NCI-H1105 (cell line): Measurements from ENCODE around the gene PCYT1B.
"Not testable (repeated sequence)": the region's sequence is repeated elsewhere in the genome, so short reads cannot be mapped to it uniquely, and the experiment has no call there.

Experiments used
- DNase-seq: peaks from one replicate; lab custom pipeline; 2025; lab: John Stamatoyannopoulos, UW

The PCYT1B gene

DNA sequence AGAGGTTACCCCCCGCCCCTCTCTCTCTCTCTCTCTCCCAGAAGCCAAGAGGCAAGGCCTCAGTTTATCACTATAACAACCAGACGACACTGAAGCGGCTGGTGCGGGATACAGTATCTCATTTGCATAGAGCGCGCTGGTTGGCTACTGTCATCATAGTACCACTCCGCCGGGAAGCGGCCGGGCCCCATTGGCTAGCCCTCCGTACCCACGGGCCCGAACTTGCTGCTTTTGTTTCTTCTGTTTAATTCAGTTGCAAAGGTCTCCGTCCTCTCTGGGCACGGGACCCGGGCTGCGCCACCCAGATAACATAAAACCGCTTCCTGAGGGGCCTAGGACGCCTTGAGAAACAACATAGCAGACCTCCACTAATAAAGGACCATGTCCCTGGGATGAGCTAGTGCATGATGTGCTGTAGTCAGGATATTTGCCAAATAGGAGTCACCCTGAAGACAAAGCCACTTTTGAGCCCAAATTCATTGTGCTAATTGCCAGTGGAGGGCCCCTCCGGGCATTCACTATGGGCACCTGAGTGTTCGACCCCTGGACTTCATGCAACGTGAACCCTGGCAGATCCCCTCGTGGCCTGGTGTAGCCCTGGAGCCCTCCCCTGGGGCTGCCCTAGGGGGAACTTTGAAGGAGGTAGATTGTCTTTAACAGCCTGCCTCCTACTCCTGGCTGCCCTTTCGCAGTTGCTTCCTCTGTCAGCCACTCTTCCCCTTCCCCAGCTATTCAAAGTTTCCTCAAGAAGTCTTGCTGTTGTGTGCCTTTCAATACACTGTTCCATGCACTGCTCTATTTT lies at the start of gene PCYT1B:
PCYT1B (minus strand) TSS at position 91 of the 802 bp plus-strand sequence. CDS start 242 bp downstream, outside the sequence.
- peak; percentile 85 for DNase-seq

DNA sequence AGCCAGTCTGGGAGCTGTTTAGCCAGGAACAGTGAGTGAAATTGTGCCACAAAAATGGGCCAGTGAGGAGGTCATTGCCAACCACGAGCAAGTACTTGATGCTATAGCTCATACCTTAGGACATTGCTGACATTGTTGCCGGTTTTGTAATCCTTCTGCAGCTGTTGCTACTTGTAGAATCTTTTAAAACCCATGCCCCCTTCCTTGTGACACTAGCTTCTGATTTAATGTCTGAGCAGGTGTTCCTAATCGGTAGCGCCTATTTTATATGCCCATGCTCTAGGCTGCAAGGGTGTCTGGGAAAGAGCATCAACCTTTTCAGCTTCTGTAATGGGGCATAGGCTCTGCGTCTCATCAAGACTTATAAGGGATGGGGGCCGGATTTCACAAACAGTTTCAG lies 49.1 kb upstream of the PCYT1B start:
- DNase-seq = no peak

DNA sequence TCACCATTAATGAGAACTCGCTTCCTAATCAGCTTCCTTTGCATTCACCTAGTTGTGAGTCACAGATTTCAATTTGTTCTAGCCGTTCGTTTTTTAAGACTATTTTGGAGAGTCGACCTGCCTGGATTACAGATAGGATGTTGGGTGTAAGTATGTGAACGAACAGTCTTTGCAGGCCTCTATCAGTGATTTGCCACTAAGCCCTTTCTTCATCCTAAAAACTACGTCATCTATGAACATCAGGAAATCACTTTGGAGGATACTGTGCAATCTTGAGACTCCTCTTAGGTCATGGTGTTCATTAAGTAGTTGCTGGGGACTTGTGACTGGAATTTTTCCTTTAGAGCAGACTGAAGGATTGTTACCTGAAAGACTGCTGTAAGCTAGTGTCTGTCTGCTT lies 47.7 kb upstream of the PCYT1B start:
- DNase-seq = no peak

DNA sequence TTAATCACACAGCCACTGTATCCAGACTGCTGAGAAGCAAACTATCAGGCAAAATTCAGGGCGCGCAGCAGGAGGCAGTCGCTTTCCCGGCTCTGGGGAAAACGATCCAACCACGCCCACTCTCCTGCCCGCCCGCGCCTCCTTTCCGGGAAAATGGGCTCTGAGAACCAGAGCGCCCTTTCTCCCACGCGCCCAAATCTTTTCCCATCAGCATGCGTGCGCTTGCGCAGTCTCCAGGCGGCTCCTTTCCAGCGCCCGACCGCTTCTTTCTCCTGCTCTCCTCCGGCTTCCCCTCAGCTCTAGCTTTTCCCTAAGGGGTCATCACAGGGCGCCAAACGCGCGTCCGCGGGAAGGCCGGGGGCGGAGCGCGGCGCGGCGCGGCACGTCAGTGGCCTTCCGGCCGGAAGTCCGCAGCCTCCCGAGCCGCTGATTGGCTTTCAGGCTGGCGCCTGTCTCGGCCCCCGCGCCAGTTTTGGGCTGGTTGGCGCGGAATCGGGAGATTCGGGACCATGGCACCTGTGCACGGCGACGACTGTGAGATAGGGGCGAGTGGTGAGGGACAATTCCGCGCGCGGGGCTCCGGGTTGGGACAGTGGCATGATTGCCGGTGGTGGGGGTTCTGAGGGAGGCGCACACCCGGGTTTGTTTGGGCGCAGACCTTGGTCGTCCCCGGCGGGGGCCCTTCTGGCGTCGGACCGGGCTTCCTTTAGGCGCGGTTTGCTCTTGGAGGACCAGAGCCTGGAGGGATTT lies 46.5 kb upstream of the PCYT1B start, which contains the start of gene POLA1:
POLA1 (plus strand) TSS at position 466 of the 750 bp plus-strand sequence; CDS start at position 510, 44 bp downstream.
- DNase-seq = peak; percentile 93

DNA sequence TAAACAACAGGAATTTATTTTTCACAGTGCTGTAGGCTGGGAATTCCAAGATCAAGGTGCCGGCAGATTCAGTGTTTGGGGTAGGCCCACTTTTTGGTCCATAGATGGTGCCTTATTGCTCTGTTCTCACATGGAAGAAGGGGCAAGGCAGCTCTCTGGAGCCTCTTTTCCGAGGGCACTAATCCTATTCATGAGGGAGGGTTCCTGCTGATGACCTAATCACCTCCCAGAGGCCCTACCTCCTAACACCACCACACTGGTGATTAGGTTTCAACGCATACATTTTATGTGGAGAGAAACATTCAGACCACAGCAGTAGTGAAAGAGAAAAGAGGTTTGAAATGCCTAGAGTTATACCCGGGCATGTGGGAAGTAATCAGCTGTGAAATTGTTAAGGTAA lies 45.2 kb upstream of the PCYT1B start:
- DNase-seq = no peak

DNA sequence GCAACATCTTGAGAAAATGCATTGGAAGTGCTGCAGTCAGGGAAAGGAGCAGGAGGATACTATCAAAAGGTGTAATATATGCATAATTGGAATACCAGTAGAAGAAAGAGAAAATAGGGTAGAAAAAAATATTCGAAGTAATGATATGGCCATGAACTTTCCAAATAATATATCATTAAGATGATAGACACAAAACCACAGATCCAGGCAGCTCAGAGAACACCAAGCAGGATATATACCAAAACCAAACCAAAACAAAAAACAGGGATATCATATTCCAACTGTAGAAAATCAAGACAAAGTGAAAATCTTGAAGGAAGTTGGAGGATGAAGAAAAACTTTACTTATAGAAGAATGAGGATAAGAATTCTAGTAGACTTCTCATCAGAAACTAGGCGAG lies 36.9 kb upstream of the PCYT1B start:
- no peak for DNase-seq

DNA sequence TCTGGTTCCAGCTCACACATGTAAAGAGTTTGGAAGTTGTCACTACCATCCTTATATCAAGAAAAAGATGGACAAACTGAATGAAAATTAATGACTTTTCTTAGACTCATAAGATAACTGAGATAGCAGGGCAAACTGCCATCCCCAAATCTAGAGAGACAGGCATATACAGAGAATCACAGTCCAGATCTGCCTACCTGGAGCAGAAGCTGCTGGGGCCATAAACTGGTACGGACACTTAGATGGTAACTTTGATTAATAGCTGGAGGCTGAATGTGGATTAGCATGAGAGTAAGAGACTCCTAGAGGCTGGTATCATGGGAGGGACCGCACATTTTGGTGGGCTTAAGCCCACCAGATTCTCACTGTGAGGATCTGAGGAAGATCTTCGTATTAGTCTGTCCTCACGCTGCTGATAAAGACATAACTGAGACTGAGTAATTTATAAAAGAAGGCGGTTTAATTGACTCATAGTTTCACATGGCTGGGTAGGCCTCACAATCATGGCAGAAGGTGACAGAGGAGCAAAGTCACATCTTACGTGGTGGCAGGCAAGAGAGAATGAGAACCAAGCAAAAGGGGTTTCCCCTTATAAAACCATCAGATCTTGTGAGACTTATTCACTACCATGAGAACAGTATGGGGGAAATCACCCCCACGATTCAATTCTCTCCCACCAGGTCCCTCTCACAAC lies 35.7 kb upstream of the PCYT1B start:
- no peak for DNase-seq

DNA sequence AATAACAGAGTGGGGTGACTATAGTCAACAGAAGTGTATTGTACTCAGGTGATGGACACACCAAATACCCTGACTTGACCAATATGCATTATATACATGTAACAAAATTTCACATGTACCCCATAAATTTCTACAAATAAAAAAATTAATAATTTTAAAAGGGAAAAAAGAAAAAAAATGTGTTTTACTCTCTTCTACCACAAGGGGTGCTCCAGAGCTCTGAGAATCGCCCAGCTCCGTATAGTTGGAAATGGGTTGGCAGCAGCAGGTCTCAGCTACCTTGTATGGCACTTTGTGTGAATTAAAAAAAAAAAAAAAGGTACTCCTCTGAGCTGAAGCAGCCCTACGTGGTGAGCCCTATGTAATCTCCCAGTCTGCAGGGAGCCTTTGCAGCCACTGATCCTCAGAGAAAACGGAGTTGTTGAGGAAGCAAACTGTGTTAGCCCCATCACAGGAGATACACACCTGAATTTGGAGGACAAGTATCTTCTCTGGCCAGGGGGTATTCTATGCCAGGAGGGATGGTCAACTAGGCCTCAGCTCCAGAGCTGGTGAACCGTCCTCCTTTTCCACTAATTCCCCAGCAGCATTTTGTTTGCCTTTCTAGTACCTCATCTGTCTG lies 29.4 kb upstream of the PCYT1B start:
- DNase-seq = no peak

DNA sequence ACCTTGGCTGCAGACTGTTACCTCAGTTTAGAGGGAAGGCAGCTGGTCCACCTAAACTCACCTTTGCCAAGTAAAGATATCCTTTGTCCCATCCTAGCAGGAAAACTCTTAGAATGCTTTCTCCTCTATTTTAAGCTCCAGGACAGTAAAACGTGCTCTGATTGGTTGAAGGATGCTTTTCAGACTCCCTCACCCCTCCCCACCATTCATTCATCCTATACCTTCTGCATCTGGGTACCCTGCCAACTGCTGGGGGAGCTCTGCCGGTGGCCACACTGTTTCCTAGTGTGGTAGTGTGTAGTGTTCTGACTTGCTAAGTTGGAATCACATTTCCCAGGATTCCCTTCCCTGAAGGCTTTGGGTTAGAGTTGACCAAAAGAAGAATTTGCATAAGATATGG lies 26.3 kb upstream of the PCYT1B start:
- DNase-seq = no peak

DNA sequence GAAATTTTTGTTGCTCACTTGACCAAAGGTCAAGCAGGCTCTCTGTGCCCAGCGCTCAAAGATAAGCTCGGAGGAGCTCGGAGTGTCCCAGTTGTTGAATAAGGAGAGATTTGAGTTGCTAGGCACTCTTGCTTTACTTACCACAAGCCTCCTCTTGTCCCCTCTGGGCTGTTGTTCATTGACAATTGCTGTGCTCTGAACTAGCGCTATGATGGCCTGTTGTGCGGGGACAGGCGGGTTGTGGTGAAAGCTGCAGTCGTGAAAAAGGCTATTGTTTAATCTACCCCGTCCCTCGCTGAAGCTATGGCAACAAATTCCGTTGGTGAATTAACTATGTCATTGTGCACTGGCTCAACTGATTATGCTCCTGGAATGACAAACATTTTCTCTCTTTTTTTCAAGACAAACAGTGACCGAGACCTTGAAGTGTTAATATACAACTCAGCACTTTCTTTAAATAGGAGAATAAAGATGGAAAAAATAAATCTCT lies 25.6 kb upstream of the PCYT1B start:
- DNase-seq = no peak

DNA sequence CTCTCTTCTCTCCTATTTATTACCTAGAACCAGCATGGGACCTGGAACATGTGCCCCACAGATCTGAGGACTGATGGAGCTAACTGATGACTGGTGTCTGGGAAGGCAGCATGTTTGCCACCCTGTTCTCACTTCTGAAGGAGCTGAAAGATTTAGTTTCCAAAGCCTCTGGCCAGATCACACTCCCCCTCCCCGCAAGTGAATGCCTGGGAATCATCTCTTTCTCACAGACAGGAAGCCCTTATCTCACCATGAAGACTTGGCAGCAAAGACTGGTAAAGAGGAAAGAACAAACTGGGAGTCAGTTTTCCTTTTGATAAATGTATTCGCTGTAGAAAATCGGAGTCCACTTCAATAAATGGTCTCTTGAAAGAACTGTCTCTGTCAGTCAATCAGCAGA lies 21.0 kb upstream of the PCYT1B start:
- no peak for DNase-seq

DNA sequence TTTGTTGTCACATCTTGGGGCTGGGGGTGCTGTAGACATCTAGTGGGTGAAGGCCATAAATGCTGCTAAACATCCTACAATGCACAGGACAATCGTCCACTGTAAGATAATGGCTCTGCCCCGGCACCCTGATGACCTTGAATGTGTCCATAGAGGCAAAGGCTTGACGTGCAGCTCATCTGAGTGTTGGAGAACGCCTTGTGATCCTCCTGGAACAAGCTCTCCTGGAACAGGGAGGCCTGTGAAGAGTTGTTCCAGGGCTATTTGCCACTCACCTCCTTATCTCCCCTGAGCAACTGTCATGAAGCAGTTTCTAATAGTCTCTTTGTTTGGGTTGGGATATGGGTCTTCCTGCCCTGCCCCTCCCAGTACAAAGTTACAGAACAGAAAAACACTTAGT lies 15.2 kb upstream of the PCYT1B start:
- DNase-seq = no peak

DNA sequence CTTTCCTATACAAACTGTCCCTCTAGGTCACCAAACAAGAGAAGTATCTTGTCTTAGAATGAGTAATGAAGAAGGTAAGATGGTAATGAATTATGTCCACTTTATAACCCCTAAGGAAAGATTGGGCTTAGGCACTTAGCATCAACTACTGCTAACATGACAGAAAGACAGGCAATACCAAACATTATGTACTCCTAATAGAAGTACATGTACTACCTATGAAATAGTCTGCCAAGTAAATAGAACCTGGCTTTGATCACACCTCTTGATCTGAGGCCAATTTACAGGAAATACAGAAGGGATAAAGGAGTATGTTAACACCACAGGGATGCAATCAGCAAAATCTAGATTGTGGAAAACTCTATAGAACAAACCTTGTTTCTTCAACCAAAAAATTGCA lies 14.1 kb upstream of the PCYT1B start:
- no peak for DNase-seq

DNA sequence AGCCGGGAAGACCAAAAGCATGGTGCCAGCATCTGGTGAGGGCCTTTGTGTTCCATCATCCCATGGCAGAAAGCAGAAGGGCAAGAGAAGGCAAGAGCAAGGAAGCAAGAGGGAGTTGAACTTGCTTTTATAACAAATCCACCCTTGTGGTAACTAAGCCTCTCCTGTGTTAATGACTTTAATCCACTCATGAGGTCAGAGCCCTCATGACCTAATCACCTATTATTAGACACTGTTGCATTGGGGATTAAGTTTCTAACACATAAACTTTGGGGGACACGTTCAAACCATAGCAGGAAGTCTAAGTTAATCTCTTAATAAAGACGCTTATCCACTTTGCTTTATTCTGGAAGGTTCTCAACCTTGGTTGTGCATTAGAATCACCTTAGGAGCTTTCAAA lies 12.5 kb upstream of the PCYT1B start:
- no peak for DNase-seq

DNA sequence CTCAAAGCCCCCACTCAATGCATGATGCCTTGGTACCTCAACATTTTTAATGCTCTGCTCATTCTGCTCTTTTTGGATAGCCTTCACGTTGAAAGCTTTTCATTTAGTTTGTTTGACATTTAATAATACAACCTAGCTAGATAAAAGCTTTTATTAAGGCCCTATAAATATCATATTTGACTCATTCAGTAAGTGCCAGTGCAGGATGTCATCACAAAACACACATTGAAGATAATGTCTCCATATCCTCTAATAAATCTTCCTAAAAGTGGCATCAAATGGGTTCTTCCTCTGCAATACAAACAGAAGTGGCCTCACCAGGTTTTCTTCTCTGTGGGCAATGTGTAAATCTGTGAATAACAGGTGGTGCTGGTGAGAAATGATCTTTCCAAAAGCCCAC lies 12.0 kb upstream of the PCYT1B start:
- DNase-seq = no peak

DNA sequence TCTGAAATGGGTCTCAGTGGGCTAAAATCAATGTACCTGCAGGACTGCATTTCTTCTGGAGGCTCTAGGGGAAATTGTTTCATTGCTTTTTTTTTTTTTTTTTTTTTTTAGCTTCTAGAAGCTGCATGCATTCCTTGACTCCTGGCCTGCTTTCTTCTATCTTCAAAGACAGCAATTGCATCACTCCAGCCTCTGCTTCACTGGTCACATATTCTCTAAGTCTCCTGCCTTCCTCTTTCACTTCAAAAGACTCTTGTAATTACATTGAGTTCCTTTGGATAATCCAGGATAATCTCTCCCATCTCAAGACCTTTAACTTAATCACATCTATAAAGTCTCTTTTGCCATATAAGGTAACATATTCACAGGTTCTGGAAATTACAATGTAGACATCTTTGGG lies 11.3 kb upstream of the PCYT1B start:
- no peak for DNase-seq

DNA sequence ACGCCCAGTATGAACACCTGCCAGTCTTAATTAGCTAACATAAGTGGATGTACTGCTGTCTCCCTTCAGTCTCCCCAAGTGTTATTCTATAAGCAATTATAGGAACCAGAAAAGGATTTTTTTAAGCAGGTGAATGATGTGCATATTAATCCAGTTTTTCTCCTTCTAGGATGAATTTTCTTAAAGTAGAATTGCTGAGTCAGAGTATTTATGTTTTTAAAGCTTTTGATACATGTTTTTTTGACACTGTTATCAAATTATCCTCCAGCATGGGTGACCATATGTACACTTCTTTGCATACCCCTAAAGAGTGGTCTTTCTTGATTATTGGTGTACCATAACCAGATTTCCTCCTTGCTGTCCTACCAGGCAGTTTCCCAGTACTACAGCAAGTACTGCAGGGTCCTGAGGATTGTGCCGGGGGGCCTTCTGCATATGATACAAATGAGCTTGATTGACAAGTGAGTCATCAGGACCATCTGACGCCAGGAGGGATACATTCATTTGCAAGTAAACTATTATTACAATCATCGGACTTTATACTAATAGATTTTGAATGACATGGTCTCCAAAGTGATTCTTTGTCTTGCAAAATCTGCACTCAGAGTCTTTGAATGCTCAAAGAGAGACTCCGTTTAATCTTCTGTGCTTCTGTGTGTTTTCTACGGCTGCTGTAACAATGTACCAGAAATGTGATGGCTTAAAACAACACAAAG lies 10.7 kb upstream of the PCYT1B start:
- peak; percentile 30 for DNase-seq

DNA sequence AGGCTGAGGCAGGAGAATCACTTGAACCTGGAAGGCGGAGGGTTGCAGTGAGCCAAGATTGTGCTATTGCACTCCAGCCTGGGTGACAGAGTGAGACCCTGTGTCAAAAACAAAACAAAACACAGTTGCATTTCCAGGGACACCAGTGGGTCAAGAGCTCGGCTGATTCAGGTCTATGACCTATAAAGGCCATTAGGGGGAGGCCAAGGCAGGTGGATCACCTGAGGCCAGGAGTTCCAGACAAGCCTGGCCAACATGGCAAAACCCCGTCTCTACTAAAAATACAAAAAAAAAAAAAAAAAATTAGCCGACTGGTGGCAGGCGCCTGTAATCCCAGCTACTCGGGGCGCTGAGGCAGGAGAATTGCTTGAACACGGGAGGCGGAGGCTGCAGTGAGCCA lies 8.5 kb upstream of the PCYT1B start:
- DNase-seq = not testable (repeated sequence)

DNA sequence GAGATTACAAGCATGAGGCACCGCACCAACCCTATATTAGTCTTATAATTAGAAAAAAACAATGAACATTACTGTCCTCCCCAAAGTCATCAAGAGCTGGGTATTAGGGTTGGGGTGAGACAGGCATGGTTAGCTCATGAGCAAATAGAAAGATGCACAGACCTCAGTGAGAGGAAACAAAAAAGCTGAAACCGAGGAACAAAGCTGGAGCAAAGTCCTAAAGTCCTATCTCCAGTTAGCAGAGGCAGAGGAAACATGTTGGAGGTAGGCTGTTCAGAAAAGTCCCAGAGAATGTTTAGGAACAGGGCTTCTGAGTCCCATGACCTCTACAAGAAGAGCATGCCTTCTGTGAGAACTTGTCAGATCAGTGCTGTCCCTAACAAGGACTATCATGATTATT lies 4.6 kb upstream of the PCYT1B start:
- DNase-seq = no peak

DNA sequence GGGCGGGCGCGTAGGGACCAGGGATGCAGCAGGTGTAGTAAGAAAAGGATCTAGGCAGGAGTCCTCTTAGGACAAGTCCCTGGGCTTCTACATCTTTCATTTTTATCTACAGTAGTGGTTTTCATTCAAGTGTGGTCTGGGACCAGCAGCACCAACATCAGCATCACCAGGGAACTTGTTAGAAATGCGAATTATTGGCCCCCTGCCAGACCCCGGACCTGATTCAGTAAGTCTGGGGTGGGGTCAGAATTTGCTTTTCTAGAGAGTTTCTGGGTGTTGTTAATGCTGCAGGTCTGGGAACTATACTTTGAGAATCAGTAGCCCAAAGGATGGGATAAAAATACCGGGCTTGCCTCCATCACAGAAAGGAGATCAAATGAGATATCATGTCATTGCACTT lies 1.3 kb upstream of the PCYT1B start:
- DNase-seq = peak; percentile 2

DNA sequence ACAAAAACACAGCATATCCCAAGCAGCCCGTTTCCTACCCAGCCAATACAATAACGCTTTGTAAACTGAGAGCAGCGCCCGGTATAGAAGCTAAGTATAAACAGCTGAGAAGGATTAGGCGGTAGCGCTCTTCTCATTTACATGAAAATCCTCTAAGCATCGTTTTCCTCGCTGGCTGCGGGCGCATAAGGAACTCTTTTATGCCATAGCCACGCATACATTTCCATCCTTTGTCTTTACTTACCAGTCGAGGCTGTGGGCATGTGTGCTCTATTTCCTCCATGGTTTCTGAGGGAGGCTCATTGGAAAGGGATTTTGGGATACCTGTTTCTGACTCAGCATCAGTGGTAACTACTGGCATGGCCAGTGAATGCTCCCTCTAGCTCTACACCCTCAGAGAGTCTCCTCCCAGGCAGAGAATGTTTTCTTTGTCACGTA lies 383 bp downstream of the PCYT1B start:
- peak; percentile 20 for DNase-seq
